ENCODE measurements around the gene PTPRG.

DNA sequence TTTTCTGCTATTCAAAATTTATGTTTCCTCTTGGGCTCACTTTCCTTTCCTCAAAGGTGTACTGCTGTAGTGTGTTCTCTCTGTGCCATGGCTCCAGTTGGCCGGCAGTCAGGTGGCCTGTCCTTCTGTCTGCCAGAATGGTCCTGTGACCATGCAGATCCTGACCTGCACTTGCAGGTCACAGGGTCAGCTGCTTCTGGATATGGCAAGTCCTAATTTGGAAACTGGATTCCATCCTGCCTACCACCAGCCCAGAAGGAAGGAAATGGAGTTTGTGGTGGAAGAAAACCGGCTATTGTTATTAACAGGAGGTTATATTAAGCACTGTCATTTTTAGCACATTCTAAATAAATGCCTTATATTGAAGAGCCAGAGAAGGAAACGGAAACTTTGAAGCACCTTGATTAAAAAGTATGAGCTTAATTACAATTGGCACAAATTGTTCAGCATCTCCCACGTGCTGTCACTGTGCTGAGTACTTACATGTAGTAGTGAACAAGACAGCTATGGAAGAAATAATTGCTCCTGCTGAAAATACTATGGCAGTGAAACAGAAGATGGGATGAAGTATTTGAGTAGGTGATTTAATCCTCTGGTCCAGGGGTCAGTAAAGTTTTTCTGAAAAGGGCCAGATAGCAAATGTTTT lies 362.8 kb downstream of the PTPRG start:
- TF ChIP-seq, protein P1, sequence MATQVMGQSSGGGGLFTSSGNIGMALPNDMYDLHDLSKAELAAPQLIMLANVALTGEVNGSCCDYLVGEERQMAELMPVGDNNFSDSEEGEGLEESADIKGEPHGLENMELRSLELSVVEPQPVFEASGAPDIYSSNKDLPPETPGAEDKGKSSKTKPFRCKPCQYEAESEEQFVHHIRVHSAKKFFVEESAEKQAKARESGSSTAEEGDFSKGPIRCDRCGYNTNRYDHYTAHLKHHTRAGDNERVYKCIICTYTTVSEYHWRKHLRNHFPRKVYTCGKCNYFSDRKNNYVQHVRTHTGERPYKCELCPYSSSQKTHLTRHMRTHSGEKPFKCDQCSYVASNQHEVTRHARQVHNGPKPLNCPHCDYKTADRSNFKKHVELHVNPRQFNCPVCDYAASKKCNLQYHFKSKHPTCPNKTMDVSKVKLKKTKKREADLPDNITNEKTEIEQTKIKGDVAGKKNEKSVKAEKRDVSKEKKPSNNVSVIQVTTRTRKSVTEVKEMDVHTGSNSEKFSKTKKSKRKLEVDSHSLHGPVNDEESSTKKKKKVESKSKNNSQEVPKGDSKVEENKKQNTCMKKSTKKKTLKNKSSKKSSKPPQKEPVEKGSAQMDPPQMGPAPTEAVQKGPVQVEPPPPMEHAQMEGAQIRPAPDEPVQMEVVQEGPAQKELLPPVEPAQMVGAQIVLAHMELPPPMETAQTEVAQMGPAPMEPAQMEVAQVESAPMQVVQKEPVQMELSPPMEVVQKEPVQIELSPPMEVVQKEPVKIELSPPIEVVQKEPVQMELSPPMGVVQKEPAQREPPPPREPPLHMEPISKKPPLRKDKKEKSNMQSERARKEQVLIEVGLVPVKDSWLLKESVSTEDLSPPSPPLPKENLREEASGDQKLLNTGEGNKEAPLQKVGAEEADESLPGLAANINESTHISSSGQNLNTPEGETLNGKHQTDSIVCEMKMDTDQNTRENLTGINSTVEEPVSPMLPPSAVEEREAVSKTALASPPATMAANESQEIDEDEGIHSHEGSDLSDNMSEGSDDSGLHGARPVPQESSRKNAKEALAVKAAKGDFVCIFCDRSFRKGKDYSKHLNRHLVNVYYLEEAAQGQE (IDR thresholded peaks at IDR 0.05; ENCODE audit: insufficient read depth in 1 of 2, low read depth in 2 of 2, low read length in 2 of 2): no peak
- TF ChIP-seq SIN3A (IDR thresholded peaks at IDR 0.05; ENCODE audit: borderline replicate concordance, insufficient read depth, low read length): no peak

All from PFSK-1 (cell line).